Skeletal muscle tissue (tissue), 4 donors: ENCODE data around the gene AFAP1. TPM values are rescaled to one million over a fixed set of nuclear protein-coding genes. Genes with fewer than 3 reads are reported as not detected.

Source experiments
- H3K27ac ChIP-seq: one replicate; pipeline ENCODE4 v1.7.0; 2013; ENCODE audit warnings: mild to moderate bottlenecking, low read depth, low read length, inconsistent platforms
- H3K27me3 ChIP-seq, 3 donors: one replicate each; pipeline ENCODE4 v1.7.0; 2013; ENCODE audit warnings: low read length in 3 of 3; ENCODE audit not compliant: control insufficient read depth in 3 of 3, insufficient read depth in 3 of 3
- H3K36me3 ChIP-seq, 3 donors: one replicate each; pipeline ENCODE4 v1.7.0; 2013; ENCODE audit warnings: low read length in 3 of 3; ENCODE audit not compliant: control insufficient read depth in 3 of 3, insufficient read depth in 3 of 3
- H3K4me1 ChIP-seq, 3 donors: one replicate each; pipeline ENCODE4 v1.7.0; 2013; ENCODE audit warnings: low read length in 3 of 3, mild to moderate bottlenecking in 3 of 3; ENCODE audit not compliant: control insufficient read depth in 3 of 3, insufficient read depth in 3 of 3
- H3K4me3 ChIP-seq, 3 donors: one replicate each; pipeline ENCODE4 v1.7.0; 2013; ENCODE audit warnings: low read length in 3 of 3
- H3K9ac ChIP-seq, 3 donors: one replicate each; pipeline ENCODE4 v1.7.0; 2013; ENCODE audit warnings: low read length in 3 of 3, mild to moderate bottlenecking in 3 of 3, moderate library complexity in 2 of 3, low read depth in 1 of 3
- H3K9me3 ChIP-seq, 3 donors: one replicate each; pipeline ENCODE4 v1.7.0; 2013; ENCODE audit warnings: low read length in 3 of 3; ENCODE audit not compliant: control insufficient read depth in 3 of 3
- total RNA-seq: library from RNA; depleted of rRNA; stranded (reverse); fragments of >200 nt; gene quantifications from one replicate; pipeline ENCODE4 v1.2.3, GENCODE V29; 2014
- donor health status: Osteomylitis.

The AFAP1 gene
- total RNA-seq, 1 donor from 2014 or later = 29.2 TPM

- Histone ChIP-seq H3K4me1 (no peaks in the 10 kb centered on the region), H3K27me3 (peaks cover 0 to 6% (median 0%) of the 10 kb centered on the region in 3 donors), H3K27ac (no peak overlapping the region), H3K4me3 (no peak overlapping the region), H3K9ac (no peak overlapping the region), H3K36me3 (no peaks in the 10 kb centered on the region), H3K9me3 (no peaks in the 10 kb centered on the region)
Observed at GRCh38 chr4:7725951-7726350, 213.7 kb downstream of the AFAP1 start.

GRCh38 chr4:7723625-7724024 is 216.0 kb downstream of the AFAP1 start:
- peaks cover 0 to 9% (median 8%) of the 10 kb centered on the region in 3 donors for H3K27me3 ChIP-seq
- no peak overlapping the region for H3K4me3 ChIP-seq
- H3K36me3 ChIP-seq = no peaks in the 10 kb centered on the region
- no peak overlapping the region for H3K9ac ChIP-seq
- H3K9me3 ChIP-seq = no peaks in the 10 kb centered on the region
- H3K4me1 ChIP-seq = peaks cover 0 to 2% (median 0%) of the 10 kb centered on the region in 3 donors
- no peak overlapping the region for H3K27ac ChIP-seq

- Histone ChIP-seq H3K4me3 (no peak overlapping the region), H3K4me1 (peaks cover 0 to 2% (median 0%) of the 10 kb centered on the region in 3 donors)
Observed at GRCh38 chr4:7722766-7723387, 216.8 kb downstream of the AFAP1 start.

GRCh38 chr4:7721984-7722551 is 217.6 kb downstream of the AFAP1 start:
- H3K27ac ChIP-seq = no peak overlapping the region
- no peaks in the 10 kb centered on the region for H3K9me3 ChIP-seq
- H3K27me3 ChIP-seq = peaks cover 0 to 13% (median 9%) of the 10 kb centered on the region in 3 donors
- H3K4me3 ChIP-seq = no peak overlapping the region
- H3K9ac ChIP-seq = no peak overlapping the region
- H3K36me3 ChIP-seq = no peaks in the 10 kb centered on the region
- H3K4me1 ChIP-seq = peaks cover 0 to 2% (median 0%) of the 10 kb centered on the region in 3 donors

More at GRCh38 chr4:7722766-7723387, 216.8 kb downstream of the AFAP1 start:
- Histone ChIP-seq H3K9me3 (no peaks in the 10 kb centered on the region), H3K27ac (no peak overlapping the region), H3K27me3 (peaks cover 0 to 10% (median 9%) of the 10 kb centered on the region in 3 donors), H3K36me3 (no peaks in the 10 kb centered on the region), H3K9ac (no peak overlapping the region)

- Histone ChIP-seq H3K9me3 (no peaks in the 10 kb centered on the region), H3K4me1 (peaks cover 0 to 2% (median 0%) of the 10 kb centered on the region in 3 donors), H3K4me3 (no peak overlapping the region), H3K36me3 (no peaks in the 10 kb centered on the region), H3K27me3 (peaks cover 0 to 10% (median 9%) of the 10 kb centered on the region in 3 donors), H3K27ac (no peak overlapping the region), H3K9ac (no peak overlapping the region)
Observed at GRCh38 chr4:7719354-7720174, 220.1 kb downstream of the AFAP1 start.

- peaks cover 0 to 2% (median 0%) of the 10 kb centered on the region in 3 donors for H3K4me1 ChIP-seq
- no peak overlapping the region for H3K4me3 ChIP-seq
- peaks cover 0 to 3% (median 0%) of the 10 kb centered on the region in 3 donors for H3K36me3 ChIP-seq
- no peaks in the 10 kb centered on the region for H3K9me3 ChIP-seq
- no peak overlapping the region for H3K27ac ChIP-seq
- no peak overlapping the region for H3K9ac ChIP-seq
- peaks cover 0 to 10% (median 9%) of the 10 kb centered on the region in 3 donors for H3K27me3 ChIP-seq
Observed at GRCh38 chr4:7717946-7718490, 221.6 kb downstream of the AFAP1 start.

- Histone ChIP-seq H3K4me1 (peaks cover 0 to 2% (median 0%) of the 10 kb centered on the region in 3 donors), H3K4me3 (no peak overlapping the region), H3K9ac (no peak overlapping the region), H3K27me3 (peaks cover 0 to 10% (median 9%) of the 10 kb centered on the region in 3 donors), H3K9me3 (no peaks in the 10 kb centered on the region), H3K36me3 (peaks cover 0 to 3% (median 0%) of the 10 kb centered on the region in 3 donors), H3K27ac (no peak overlapping the region)
Observed at GRCh38 chr4:7717161-7717560, 222.5 kb downstream of the AFAP1 start.

GRCh38 chr4:7716010-7716721 is 223.5 kb downstream of the AFAP1 start:
- Histone ChIP-seq H3K36me3 (peaks cover 0 to 3% (median 0%) of the 10 kb centered on the region in 3 donors), H3K9me3 (no peaks in the 10 kb centered on the region), H3K4me1 (peaks cover 0 to 2% (median 0%) of the 10 kb centered on the region in 3 donors), H3K9ac (no peak overlapping the region), H3K4me3 (no peak overlapping the region), H3K27me3 (peaks cover 0 to 10% (median 9%) of the 10 kb centered on the region in 3 donors), H3K27ac (no peak overlapping the region)

- Histone ChIP-seq H3K36me3 (peaks cover 0 to 3% (median 0%) of the 10 kb centered on the region in 3 donors), H3K27ac (no peak overlapping the region), H3K27me3 (peaks cover 0 to 10% (median 9%) of the 10 kb centered on the region in 3 donors), H3K4me1 (peaks cover 0 to 2% (median 0%) of the 10 kb centered on the region in 3 donors), H3K9ac (no peak overlapping the region), H3K9me3 (no peaks in the 10 kb centered on the region), H3K4me3 (no peak overlapping the region)
Observed at GRCh38 chr4:7715271-7716009, 224.2 kb downstream of the AFAP1 start.
